ENCODE data around the gene RARB.

GRCh38 chr3:25604107-25604805, 176.2 kb downstream of the RARB start:
- no peak for TF ChIP-seq POLR2AphosphoS5 (IDR thresholded peaks at IDR 0.05)
- no peak for TF ChIP-seq CTCF (IDR thresholded peaks at IDR 0.05; ENCODE audit: poor library complexity, severe bottlenecking)
- TF ChIP-seq TAF1 (IDR thresholded peaks at IDR 0.05; ENCODE audit: low read depth), result no peak
- TF ChIP-seq EZH2 (IDR thresholded peaks at IDR 0.05; ENCODE audit: borderline replicate concordance, insufficient read depth, low read length, poor library complexity, severe bottlenecking), result no peak
- no peak for TF ChIP-seq SMC3 (conservative IDR thresholded peaks at IDR 0.05; ENCODE audit: poor library complexity)
- TF ChIP-seq EP300 (conservative IDR thresholded peaks at IDR 0.05; ENCODE audit: poor library complexity, severe bottlenecking), result no peak
- no peak for TF ChIP-seq RAD21 (conservative IDR thresholded peaks at IDR 0.05)
- no peak for TF ChIP-seq REST (IDR thresholded peaks at IDR 0.05; ENCODE audit: borderline replicate concordance)
- TF ChIP-seq MXI1 (conservative IDR thresholded peaks at IDR 0.05; ENCODE audit: poor library complexity, severe bottlenecking), result no peak

All from neural cell (in vitro differentiated cells).